22Rv1 (cell line): Measurements from ENCODE around the gene TLE3.

Experiments
- H3K27ac ChIP-seq: fragments of 450-650 bp; 2 replicates; pipeline ENCODE4 v1.5.1; 2017
- ZFX ChIP-seq: fragments of 450-650 bp; IDR thresholded peaks from 2 replicates; pipeline ENCODE4 v1.6.1; 2017; ENCODE audit warnings: antibody characterized with exemption, borderline replicate concordance
- TF ChIP-seq, protein P1 (sequence below): fragments of 450-650 bp; IDR thresholded peaks from 2 replicates; pipeline ENCODE4 v1.5.1; 2017; ENCODE audit warnings: mild to moderate bottlenecking

Gene TLE3

DNA sequence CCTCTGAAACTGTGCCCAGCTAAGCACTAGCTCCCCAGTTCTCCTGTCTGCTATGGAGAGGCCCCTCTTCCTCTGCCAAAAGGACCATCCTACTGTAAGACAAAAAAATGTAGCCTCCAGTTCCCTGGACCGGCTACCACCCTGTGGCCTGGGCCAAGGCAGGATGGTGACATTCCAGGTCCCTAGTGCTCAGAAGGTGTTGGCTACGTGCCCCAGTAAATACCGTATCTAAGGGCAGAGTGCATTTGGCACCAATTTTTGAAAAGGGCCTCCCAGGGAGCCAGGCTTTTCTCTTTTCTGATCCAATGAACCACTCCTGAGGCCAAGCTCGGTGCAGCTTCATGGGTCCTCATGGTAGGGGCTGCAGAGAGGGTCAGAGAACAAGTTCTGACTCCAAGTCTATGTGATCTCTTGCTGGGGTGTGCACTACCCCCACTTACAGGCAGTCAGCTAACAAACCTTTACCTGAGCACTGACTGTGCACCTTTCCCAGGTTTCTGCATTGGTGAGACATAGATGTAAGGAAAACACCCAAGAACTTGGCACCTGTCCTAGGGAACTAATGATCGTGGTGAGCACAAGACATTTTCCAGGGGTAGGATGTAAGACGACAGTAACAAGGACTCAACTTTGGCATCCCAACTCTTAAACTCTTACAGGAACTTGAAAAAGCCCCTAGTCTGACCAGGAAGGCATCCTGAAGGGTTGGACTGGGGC lies 32.6 kb downstream of the TLE3 start:
- peak overlapping the region; percentile 56 for H3K27ac ChIP-seq
- TF ChIP-seq, protein P1, sequence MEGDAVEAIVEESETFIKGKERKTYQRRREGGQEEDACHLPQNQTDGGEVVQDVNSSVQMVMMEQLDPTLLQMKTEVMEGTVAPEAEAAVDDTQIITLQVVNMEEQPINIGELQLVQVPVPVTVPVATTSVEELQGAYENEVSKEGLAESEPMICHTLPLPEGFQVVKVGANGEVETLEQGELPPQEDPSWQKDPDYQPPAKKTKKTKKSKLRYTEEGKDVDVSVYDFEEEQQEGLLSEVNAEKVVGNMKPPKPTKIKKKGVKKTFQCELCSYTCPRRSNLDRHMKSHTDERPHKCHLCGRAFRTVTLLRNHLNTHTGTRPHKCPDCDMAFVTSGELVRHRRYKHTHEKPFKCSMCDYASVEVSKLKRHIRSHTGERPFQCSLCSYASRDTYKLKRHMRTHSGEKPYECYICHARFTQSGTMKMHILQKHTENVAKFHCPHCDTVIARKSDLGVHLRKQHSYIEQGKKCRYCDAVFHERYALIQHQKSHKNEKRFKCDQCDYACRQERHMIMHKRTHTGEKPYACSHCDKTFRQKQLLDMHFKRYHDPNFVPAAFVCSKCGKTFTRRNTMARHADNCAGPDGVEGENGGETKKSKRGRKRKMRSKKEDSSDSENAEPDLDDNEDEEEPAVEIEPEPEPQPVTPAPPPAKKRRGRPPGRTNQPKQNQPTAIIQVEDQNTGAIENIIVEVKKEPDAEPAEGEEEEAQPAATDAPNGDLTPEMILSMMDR, result no peak
- no peak for TF ChIP-seq ZFX

DNA sequence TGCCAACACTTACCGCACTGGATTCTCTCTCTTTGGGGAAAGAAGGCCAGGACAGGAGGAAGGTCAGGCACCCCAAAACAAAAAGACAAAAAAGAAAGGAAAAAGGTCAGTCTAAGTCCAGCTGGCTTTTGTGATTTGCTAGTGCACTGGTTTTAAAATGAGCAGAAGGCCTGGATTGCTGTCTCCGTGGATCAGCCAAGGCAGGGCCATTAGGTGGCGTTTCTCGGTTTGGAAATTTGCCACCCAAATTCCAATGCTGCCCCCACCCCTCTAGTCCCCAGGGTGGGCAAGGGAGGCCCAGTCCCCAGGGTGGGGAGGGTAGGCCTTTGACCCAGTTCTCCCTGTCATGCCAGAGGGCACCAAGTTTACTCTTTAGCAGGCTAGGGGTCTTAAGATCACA lies 33.3 kb downstream of the TLE3 start:
- H3K27ac ChIP-seq, result peak overlapping the region; percentile 56
- TF ChIP-seq, protein P1, result peak; percentile 11; the same call in 1 of the 2 replicates
- no peak for TF ChIP-seq ZFX

DNA sequence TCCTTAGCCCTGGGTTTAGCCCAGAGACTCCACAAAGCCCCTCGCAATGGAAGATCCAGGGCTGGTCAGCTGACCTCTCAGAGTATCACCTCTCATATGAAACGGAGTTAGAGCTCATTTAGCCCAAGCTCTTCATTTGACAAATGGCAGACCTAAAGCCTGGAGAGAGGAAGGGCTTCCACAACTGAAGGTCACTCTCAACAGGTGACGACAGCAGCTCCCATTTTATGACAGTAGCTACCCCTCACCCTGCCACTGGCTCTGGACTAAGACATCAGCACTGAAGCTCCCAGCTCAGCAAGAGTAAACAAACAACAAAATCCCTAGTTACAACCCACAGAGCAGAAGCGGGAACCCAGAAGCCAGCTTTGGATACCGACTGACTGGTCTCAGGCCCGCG lies 33.7 kb downstream of the TLE3 start:
- peak overlapping the region; percentile 56 for H3K27ac ChIP-seq
- TF ChIP-seq, protein P1, result no peak
- no peak for TF ChIP-seq ZFX

DNA sequence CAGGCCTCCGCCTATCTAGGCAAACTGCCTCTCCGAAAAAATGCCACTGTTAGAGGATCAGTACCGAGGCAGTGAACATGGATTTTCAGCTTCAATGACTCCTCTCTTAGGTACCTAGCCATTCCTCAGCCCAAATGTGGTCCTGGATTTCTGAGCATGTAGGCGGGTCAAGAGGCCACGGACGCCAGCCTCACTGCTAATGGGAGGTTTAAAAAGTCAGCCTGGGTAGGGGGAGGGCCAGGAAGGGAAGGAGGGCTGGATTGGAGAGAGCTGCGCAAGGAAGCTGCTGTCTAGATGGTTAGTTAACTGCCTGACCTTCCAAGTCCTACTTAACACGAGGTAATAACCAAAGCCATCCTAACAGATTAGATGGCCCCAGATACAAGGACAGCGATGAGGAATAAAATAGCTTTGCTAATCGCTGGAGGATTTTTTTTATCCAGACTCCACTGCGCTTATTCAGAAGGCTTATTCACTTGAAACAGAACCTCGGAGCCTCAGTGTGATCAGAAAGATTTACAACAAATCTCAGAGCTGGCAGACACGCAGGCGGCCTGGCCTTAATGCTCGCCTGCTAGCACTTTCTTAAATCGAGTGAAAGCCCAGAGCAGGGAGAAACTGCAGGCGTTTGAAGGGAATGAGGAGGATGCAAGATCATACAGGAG lies 34.3 kb downstream of the TLE3 start:
- TF ChIP-seq, protein P1, result no peak
- H3K27ac ChIP-seq, result peak overlapping the region; percentile 56; the same call in 1 of the 2 replicates

DNA sequence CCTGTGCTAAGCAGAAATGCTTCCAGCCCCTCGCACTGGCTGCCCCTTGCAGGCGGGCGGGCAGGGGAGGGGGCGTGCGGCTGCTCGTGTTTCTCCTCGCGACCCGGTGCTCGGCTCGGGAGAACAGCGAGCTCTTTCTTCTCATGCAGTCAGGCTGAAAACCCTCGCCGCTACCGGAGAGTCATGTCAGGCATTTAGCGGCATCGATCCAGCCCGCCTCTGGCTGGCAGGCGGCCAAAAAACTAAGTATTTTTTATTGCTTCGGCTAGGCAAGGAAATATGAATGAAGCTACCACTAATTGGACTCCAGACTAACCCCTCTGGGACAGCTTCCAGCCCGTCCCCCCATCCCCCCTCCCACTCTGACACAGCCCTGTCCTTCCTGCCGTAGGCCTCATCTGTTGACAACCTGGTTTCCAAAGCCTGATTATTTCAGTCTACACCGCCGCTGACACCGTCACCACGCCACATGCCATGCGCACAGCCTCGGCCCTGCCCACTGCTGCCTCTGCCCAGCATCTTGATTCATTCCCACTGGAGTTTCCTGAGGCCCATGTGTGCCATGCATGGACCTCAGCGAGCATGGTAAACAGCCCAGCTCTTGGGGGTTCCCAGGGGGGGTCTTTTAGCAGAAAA lies 35.3 kb downstream of the TLE3 start:
- TF ChIP-seq, protein P1, result no peak
- TF ChIP-seq ZFX, result no peak
- H3K27ac ChIP-seq, result peak overlapping the region; percentile 56; the same call in 1 of the 2 replicates

DNA sequence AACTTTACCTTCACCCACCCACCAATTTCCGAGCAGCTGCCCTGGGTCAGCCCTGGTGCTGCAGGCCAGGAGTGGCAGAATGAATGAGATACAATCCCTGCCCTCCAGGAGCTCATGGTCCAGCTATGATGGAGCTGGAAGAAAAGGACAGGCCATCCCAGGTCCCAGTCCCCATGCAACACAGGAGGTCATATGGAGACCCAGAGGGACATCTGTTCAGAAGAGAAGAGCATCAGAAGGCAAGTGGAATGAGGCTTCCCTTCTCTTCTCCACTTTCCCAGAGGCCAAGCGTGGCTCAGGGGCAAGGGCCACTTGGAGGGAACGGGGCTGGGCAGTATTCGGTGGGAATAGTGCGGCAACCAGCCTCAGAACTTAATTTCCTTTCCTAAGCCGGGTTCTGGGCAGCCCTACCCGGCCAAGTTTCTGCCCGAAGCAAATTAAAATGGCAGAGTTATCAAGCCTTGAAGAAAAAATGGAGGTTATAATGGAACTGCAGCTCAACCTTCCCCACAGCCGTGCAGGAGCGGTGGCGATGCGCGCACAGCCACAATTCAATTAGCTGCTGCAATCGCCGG lies 35.9 kb downstream of the TLE3 start:
- TF ChIP-seq, protein P1, result no peak
- TF ChIP-seq ZFX, result no peak
- no peak overlapping the region; the same call in 1 of the 2 replicates for H3K27ac ChIP-seq
